CD4-positive, CD25-positive, alpha-beta regulatory T cell (primary cell): Measurements from ENCODE around the gene PKD2. TPM values are rescaled to one million over a fixed set of nuclear protein-coding genes. Genes with fewer than 3 reads are reported as not detected.

ENCODE experiments used
- ATAC-seq, 2 donors: fragments of 150-1000 bp; cut with Tn5 transposase; one replicate each; pipeline ENCODE4 v1.10.0; 2021; ENCODE audit warnings: low read depth in 2 of 2, moderate number of reproducible peaks in 2 of 2, moderate library complexity in 1 of 2
- DNase-seq, 3 donors: peaks; one replicate each; pipeline versions ENCODE4 v3.0.0 to v3.0.0-alpha.2; 2012 to 2022; ENCODE audit warnings: mixed read lengths in 1 of 3
- H3K27ac ChIP-seq: one replicate; pipeline ENCODE4 v1.7.0; 2013; ENCODE audit warnings: mild to moderate bottlenecking, low read length; ENCODE audit not compliant: insufficient read depth, poor library complexity, severe bottlenecking
- H3K27me3 ChIP-seq: one replicate; pipeline ENCODE4 v1.7.0; 2013; ENCODE audit warnings: low read length; ENCODE audit not compliant: control insufficient read depth, insufficient read depth
- H3K36me3 ChIP-seq: one replicate; pipeline ENCODE4 v1.7.0; 2013; ENCODE audit warnings: mild to moderate bottlenecking, low read length, moderate library complexity; ENCODE audit not compliant: control insufficient read depth, insufficient read depth
- H3K4me1 ChIP-seq: 2 replicates; pipeline ENCODE4 v1.7.0; 2013; ENCODE audit warnings: mild to moderate bottlenecking, low read length; ENCODE audit not compliant: insufficient read depth, control insufficient read depth, poor library complexity, severe bottlenecking
- H3K4me3 ChIP-seq: one replicate; pipeline ENCODE4 v1.7.0; 2013; ENCODE audit warnings: low read depth, mild to moderate bottlenecking, low read length, moderate library complexity
- H3K9me3 ChIP-seq, 2 experiments: 1 replicate in 1 of 2; 2 replicates in 1 of 2; pipeline ENCODE4 v1.7.0; 2013; ENCODE audit warnings: low read length in 2 of 2, mild to moderate bottlenecking in 1 of 2, moderate library complexity in 1 of 2; ENCODE audit not compliant: control insufficient read depth in 2 of 2
- H3K27ac Mint-ChIP-seq, 3 donors: one replicate each; pipeline ENCODE4 v1.8.0; 2020 to 2022; ENCODE audit warnings: mild to moderate bottlenecking in 3 of 3, mixed read lengths in 3 of 3, moderate library complexity in 2 of 3
- H3K27me3 Mint-ChIP-seq: one replicate; pipeline ENCODE4 v1.8.0; 2022; ENCODE audit warnings: mild to moderate bottlenecking, mixed read lengths
- H3K36me3 Mint-ChIP-seq: one replicate; pipeline ENCODE4 v1.8.0; 2020; ENCODE audit warnings: mixed read lengths
- H3K4me1 Mint-ChIP-seq, 4 donors: one replicate each; pipeline ENCODE4 v1.8.0; 2020 to 2022; ENCODE audit warnings: mixed read lengths in 4 of 4, mild to moderate bottlenecking in 1 of 4
- H3K4me3 Mint-ChIP-seq, 4 donors: one replicate each; pipeline ENCODE4 v1.8.0; 2020 to 2022; ENCODE audit warnings: mild to moderate bottlenecking in 4 of 4, mixed read lengths in 4 of 4, moderate library complexity in 3 of 4
- H3K9me3 Mint-ChIP-seq, 7 donors: one replicate each; pipeline ENCODE4 v1.8.0; 2020 to 2022; ENCODE audit warnings: mixed read lengths in 7 of 7, mild to moderate bottlenecking in 3 of 7, moderate library complexity in 2 of 7
- polyA plus RNA-seq, 4 donors: library from polyadenylated mRNA; unstranded; fragments of 300-500 nt; fragmentation: Illumina TruSeq; gene quantifications; one replicate each; pipeline ENCODE4 v1.2.3, GENCODE V29; 2021
- total RNA-seq: library from RNA; stranded (reverse); gene quantifications from one replicate; pipeline ENCODE4 v1.2.3, GENCODE V29; 2022

Gene PKD2
- total and polyA plus RNA-seq, 5 donors from 2014 or later = 2.0 to 17.3 (median 5.4) TPM

- DNase-seq = no peak
- Histone ChIP-seq H3K4me1 (no peaks in the 10 kb centered on the region), H3K36me3 (peaks cover 5% of the 10 kb centered on the region), H3K9me3 (no peaks in the 10 kb centered on the region), H3K27ac (no peak overlapping the region), H3K27me3 (no peaks in the 10 kb centered on the region), H3K4me3 (no peak overlapping the region)
- no peaks in the 10 kb centered on the region for H3K4me1 Mint-ChIP-seq
- no peak overlapping the region for H3K4me3 Mint-ChIP-seq
- peaks cover 18% of the 10 kb centered on the region for H3K36me3 Mint-ChIP-seq
- H3K27ac Mint-ChIP-seq = no peak overlapping the region
- H3K27me3 Mint-ChIP-seq = no peaks in the 10 kb centered on the region
- no peaks in the 10 kb centered on the region for H3K9me3 Mint-ChIP-seq
- ATAC-seq = no peak
Measured at GRCh38 chr4:88080626-88081025, 73.2 kb downstream of the PKD2 start.

DNA sequence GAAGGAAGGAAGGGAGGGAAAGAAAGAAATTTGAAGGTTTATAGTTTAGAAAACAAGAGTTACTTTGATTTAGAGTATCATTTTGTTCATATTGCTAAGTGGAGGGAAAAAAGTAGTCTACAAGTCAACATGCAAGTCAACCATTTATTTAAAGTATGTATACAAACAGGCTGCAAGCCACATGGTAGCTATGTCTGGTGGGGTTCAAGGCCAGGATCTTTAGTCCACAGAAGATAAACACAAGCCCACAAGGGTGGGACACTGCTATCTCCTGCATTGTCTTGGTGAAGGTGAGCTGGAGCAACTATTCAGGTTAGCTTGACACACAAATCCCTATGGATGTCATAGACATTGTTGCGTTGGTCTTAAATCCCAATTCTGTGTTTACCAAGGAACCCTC lies 79.6 kb downstream of the PKD2 start:
- Histone ChIP-seq H3K36me3 (no peaks in the 10 kb centered on the region), H3K27ac (no peak overlapping the region), H3K4me3 (no peak overlapping the region), H3K4me1 (no peaks in the 10 kb centered on the region), H3K9me3 (no peaks in the 10 kb centered on the region), H3K27me3 (no peaks in the 10 kb centered on the region)
- ATAC-seq = no peak
- Mint-ChIP-seq H3K4me3 (no peak overlapping the region), H3K4me1 (no peaks in the 10 kb centered on the region), H3K9me3 (peaks cover 0 to 4% (median 0%) of the 10 kb centered on the region in 7 donors), H3K27ac (no peak overlapping the region), H3K27me3 (no peaks in the 10 kb centered on the region), H3K36me3 (no peaks in the 10 kb centered on the region)
- DNase-seq = no peak

DNA sequence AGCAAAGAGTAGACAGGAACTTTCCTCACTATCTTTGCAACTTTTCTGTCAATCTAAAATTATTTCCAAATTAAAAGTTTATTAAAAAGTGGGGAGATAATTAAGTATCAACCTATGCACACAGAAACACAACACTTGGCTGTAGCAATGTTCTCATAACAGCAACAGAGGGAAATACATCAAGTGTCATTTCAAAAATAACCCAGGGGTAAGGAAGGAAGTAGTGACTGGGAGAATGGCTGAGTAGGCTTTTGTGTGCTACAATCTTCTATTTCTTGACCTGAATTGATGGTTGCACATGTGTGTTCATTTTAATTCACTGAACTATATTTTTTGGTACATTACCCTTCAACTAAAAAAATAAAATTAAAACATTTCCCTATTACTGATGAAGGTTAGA lies 83.5 kb downstream of the PKD2 start:
- DNase-seq = no peak

GRCh38 chr4:88091378-88091777 lies 83.9 kb downstream of the PKD2 start:
- no peaks in the 10 kb centered on the region for H3K9me3 ChIP-seq
- H3K27me3 Mint-ChIP-seq = peaks cover 11% of the 10 kb centered on the region
- no peaks in the 10 kb centered on the region for H3K36me3 Mint-ChIP-seq
- no peak overlapping the region for H3K27ac Mint-ChIP-seq
- H3K9me3 Mint-ChIP-seq = peaks cover 0 to 4% (median 0%) of the 10 kb centered on the region in 7 donors
- no peak overlapping the region for H3K4me3 Mint-ChIP-seq
- H3K27me3 ChIP-seq = no peaks in the 10 kb centered on the region
- no peaks in the 10 kb centered on the region for H3K36me3 ChIP-seq
- no peak overlapping the region for H3K4me3 ChIP-seq
- DNase-seq (no peak), ATAC-seq (no peak)
- no peaks in the 10 kb centered on the region for H3K4me1 ChIP-seq
- H3K4me1 Mint-ChIP-seq = no peaks in the 10 kb centered on the region
- H3K27ac ChIP-seq = no peak overlapping the region

More for the DNA sequence above, 83.5 kb downstream of the PKD2 start:
- Histone ChIP-seq H3K9me3 (no peaks in the 10 kb centered on the region), H3K4me1 (no peaks in the 10 kb centered on the region), H3K4me3 (no peak overlapping the region), H3K27ac (no peak overlapping the region), H3K36me3 (no peaks in the 10 kb centered on the region), H3K27me3 (no peaks in the 10 kb centered on the region)
- no peak for ATAC-seq
- Mint-ChIP-seq H3K36me3 (no peaks in the 10 kb centered on the region), H3K9me3 (peaks cover 0 to 4% (median 0%) of the 10 kb centered on the region in 7 donors), H3K4me1 (no peaks in the 10 kb centered on the region), H3K27me3 (peaks cover 11% of the 10 kb centered on the region), H3K4me3 (no peak overlapping the region), H3K27ac (no peak overlapping the region)

GRCh38 chr4:88093874-88094273 lies 86.4 kb downstream of the PKD2 start:
- Histone ChIP-seq H3K36me3 (no peaks in the 10 kb centered on the region), H3K27ac (no peak overlapping the region), H3K4me1 (no peaks in the 10 kb centered on the region), H3K4me3 (no peak overlapping the region), H3K9me3 (no peaks in the 10 kb centered on the region), H3K27me3 (no peaks in the 10 kb centered on the region)
- Mint-ChIP-seq H3K9me3 (no peaks in the 10 kb centered on the region), H3K36me3 (no peaks in the 10 kb centered on the region), H3K4me3 (no peak overlapping the region), H3K27me3 (peaks cover 11% of the 10 kb centered on the region), H3K27ac (no peak overlapping the region), H3K4me1 (no peaks in the 10 kb centered on the region)
- ATAC-seq (no peak), DNase-seq (no peak)

DNA sequence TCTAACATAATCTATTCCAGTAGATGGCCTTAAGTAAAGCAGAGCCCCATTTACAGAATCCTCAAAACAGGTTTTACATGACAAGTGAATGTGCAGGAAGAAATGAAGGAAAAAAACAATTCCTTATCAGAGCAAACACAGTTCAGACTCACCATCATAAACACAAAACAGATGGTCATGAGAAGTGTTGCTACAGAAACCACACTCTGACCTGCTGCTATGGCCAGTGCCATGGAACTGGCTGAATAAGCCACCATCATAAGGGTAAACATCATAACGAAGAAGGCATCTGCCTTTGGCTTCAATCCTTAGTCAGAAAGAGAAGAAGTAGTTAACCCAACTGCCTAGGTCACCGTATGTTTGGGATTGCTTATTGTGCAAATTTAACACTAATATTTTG lies 89.9 kb downstream of the PKD2 start:
- Mint-ChIP-seq H3K27ac (no peak overlapping the region), H3K4me1 (no peaks in the 10 kb centered on the region), H3K27me3 (peaks cover 11% of the 10 kb centered on the region), H3K36me3 (no peaks in the 10 kb centered on the region), H3K9me3 (no peaks in the 10 kb centered on the region), H3K4me3 (no peak overlapping the region)
- Histone ChIP-seq H3K9me3 (no peaks in the 10 kb centered on the region), H3K4me1 (no peaks in the 10 kb centered on the region), H3K27ac (no peak overlapping the region), H3K36me3 (no peaks in the 10 kb centered on the region), H3K27me3 (no peaks in the 10 kb centered on the region), H3K4me3 (no peak overlapping the region)
- ATAC-seq (no peak), DNase-seq (no peak)

- Mint-ChIP-seq H3K4me1 (no peaks in the 10 kb centered on the region), H3K27me3 (peaks cover 11% of the 10 kb centered on the region), H3K36me3 (no peaks in the 10 kb centered on the region), H3K9me3 (no peaks in the 10 kb centered on the region), H3K27ac (no peak overlapping the region), H3K4me3 (no peak overlapping the region)
- no peaks in the 10 kb centered on the region for H3K27me3 ChIP-seq
- H3K4me1 ChIP-seq = no peaks in the 10 kb centered on the region
- no peaks in the 10 kb centered on the region for H3K9me3 ChIP-seq
- H3K4me3 ChIP-seq = no peak overlapping the region
- no peaks in the 10 kb centered on the region for H3K36me3 ChIP-seq
- ATAC-seq (no peak), DNase-seq (no peak)
- no peak overlapping the region for H3K27ac ChIP-seq
Measured at GRCh38 chr4:88097781-88098180, 90.3 kb downstream of the PKD2 start.

GRCh38 chr4:88098993-88099752 lies 91.7 kb downstream of the PKD2 start:
- DNase-seq = no peak
- ATAC-seq = no peak
- H3K9me3 Mint-ChIP-seq = no peaks in the 10 kb centered on the region

More at GRCh38 chr4:88098993-88099752, 91.7 kb downstream of the PKD2 start:
- H3K4me1 ChIP-seq = no peaks in the 10 kb centered on the region
- H3K27me3 ChIP-seq = no peaks in the 10 kb centered on the region
- H3K27me3 Mint-ChIP-seq = peaks cover 7% of the 10 kb centered on the region
- no peaks in the 10 kb centered on the region for H3K9me3 ChIP-seq
- H3K4me3 Mint-ChIP-seq = no peak overlapping the region
- no peak overlapping the region for H3K27ac ChIP-seq
- no peak overlapping the region for H3K4me3 ChIP-seq
- no peaks in the 10 kb centered on the region for H3K4me1 Mint-ChIP-seq
- no peak overlapping the region for H3K27ac Mint-ChIP-seq
- no peaks in the 10 kb centered on the region for H3K36me3 ChIP-seq
- H3K36me3 Mint-ChIP-seq = no peaks in the 10 kb centered on the region
